PC-9 (cell line): ENCODE results near the gene IGF2BP1. TPM values are rescaled to one million over a fixed set of nuclear protein-coding genes. Genes with fewer than 3 reads are reported as not detected.

Source experiments
- BruUV-seq: library from RNA; stranded (reverse); fragments of 400-500 nt; replicated peaks from 2 replicates; lab custom pipeline; 2021; lab: Mats Ljungman, UMichigan
- CTCF ChIA-PET: fragments of 300-600 bp; sonication (Branson Sonifier 250); formaldehyde crosslinking; loops from one replicate; lab custom pipeline; 2022; ENCODE audit warnings: antibody characterized with exemption; lab: Charles Lee
- POLR2A ChIA-PET: fragments of 300-600 bp; sonication (Branson Sonifier 250); formaldehyde crosslinking; loops from one replicate; lab custom pipeline; 2022; ENCODE audit warnings: antibody characterized with exemption; ENCODE audit not compliant: unreplicated experiment; lab: Charles Lee
- DNase-seq, 2 experiments: peaks; one replicate each; pipeline versions ENCODE4 v3.0.0 to v3.0.0-alpha.2; 2015 to 2022; ENCODE audit warnings: mixed read lengths in 1 of 2
- H2AFZ ChIP-seq: fragments of 200-600 bp; sonication (generic); 2 replicates; pipeline ENCODE4 v1.8.1; 2017; ENCODE audit warnings: antibody characterized with exemption
- H3F3A ChIP-seq: fragments of 200-600 bp; sonication (generic); 2 replicates; pipeline ENCODE4 v1.8.1; 2017; ENCODE audit warnings: antibody characterized with exemption, mild to moderate bottlenecking, low read depth; ENCODE audit not compliant: insufficient read depth
- H3K27ac ChIP-seq: fragments of 200-600 bp; sonication (generic); 2 replicates; pipeline ENCODE4 v1.6.1; 2016; ENCODE audit warnings: mixed run types
- H3K27me3 ChIP-seq: fragments of 200-600 bp; sonication (generic); 2 replicates; pipeline ENCODE4 v1.6.1; 2016; ENCODE audit warnings: low read depth, mixed run types; ENCODE audit not compliant: insufficient read depth
- H3K36me3 ChIP-seq: fragments of 200-600 bp; sonication (generic); 2 replicates; pipeline ENCODE4 v1.6.1; 2016; ENCODE audit warnings: low read depth, mixed run types
- H3K4me1 ChIP-seq: fragments of 200-600 bp; sonication (generic); replicated peaks from 2 replicates; pipeline ENCODE4 v1.6.1; 2016; ENCODE audit warnings: mixed run types; ENCODE audit not compliant: insufficient read depth
- H3K4me2 ChIP-seq: fragments of 200-600 bp; sonication (generic); 2 replicates; pipeline ENCODE4 v1.6.1; 2017; ENCODE audit warnings: mixed run types
- H3K4me3 ChIP-seq: fragments of 200-600 bp; sonication (generic); 2 replicates; pipeline ENCODE4 v1.6.1; 2016; ENCODE audit warnings: mixed run types
- H3K79me2 ChIP-seq: fragments of 200-600 bp; sonication (generic); 2 replicates; pipeline ENCODE4 v1.6.1; 2017; ENCODE audit warnings: low read depth, mixed run types
- H3K9me2 ChIP-seq: fragments of 200-600 bp; sonication (generic); 2 replicates; pipeline ENCODE4 v1.8.1; 2017; ENCODE audit warnings: mild to moderate bottlenecking; ENCODE audit not compliant: insufficient read depth
- H3K9me3 ChIP-seq: fragments of 200-600 bp; sonication (generic); 2 replicates; pipeline ENCODE4 v1.8.1; 2016; ENCODE audit warnings: low read depth; ENCODE audit not compliant: insufficient read depth
- H4K20me1 ChIP-seq: fragments of 200-600 bp; sonication (generic); 2 replicates; pipeline ENCODE4 v1.8.1; 2017; ENCODE audit not compliant: insufficient read depth
- CTCF ChIP-seq: fragments of 200-600 bp; sonication (generic); conservative IDR thresholded peaks from 2 replicates; pipeline ENCODE4 v1.6.1; 2017; ENCODE audit warnings: mixed run types, antibody characterized with exemption, mild to moderate bottlenecking, moderate library complexity
- EZH2 ChIP-seq: fragments of 200-600 bp; sonication (generic); IDR thresholded peaks from 2 replicates; pipeline ENCODE4 v1.8.0; 2017; ENCODE audit warnings: antibody characterized with exemption, low read depth
- intact Hi-C: fragments of 100-400 bp; cut with micrococcal nuclease; formaldehyde crosslinking; loops from one replicate; pipeline ENCODE4 v1.10.0; 2022; ENCODE audit not compliant: unreplicated experiment
- total RNA-seq: library from RNA; stranded (reverse); gene quantifications from 2 replicates; pipeline ENCODE4 v1.2.3, GENCODE V29; 2021

Gene IGF2BP1
- total RNA-seq, 1 experiment from 2014 or later, result 57.4 TPM

DNA sequence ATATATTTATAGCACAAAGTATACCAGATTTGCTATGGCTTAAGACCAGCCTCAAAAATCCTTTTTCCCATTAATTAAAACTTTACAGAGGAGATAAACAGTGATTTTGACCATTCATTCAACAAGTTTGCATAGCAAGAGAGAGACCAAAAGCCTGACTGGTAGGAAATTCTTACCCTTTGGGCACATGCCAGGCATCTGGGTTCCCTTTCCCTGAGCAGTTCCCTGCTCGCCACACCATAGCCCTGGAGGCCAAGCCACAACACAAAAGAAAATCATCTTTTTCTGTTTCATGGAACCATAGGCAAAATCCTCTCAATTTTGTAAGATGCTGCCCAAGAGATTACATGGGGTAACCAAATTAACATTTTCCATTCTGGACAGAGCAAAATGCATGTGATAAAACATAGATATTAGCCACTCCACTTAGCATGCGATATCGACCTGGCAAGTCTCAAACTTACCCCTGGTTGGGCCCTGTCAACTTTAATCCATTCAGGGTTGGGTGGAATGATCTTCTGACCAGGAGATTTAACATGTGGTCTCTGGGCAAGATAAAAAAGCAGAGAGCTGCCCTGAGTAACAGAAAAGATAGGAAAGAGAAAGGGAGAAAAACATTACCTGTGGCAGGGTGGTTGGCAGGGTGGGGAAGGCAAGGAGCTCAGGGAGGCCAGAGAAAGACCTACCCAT, 77.8 kb downstream of the IGF2BP1 start:
- Histone ChIP-seq H3K79me2 (no peaks in the 10 kb centered on the region), H3K4me1 (peaks cover 20% of the 10 kb centered on the region), H3K4me2 (no peak overlapping the region), H2AFZ (no peak overlapping the region), H3F3A (peaks cover 16% of the 10 kb centered on the region), H3K9me3 (no peaks in the 10 kb centered on the region), H3K36me3 (no peaks in the 10 kb centered on the region), H3K27ac (no peak overlapping the region), H3K27me3 (no peaks in the 10 kb centered on the region), H3K4me3 (no peak overlapping the region), H3K9me2 (no peaks in the 10 kb centered on the region), H4K20me1 (no peaks in the 10 kb centered on the region)
- no TSS peak for BruUV-seq
- ChIA-PET POLR2A (interaction anchor here (0.6 kb wide), 1 partner anchor 9 kb away, joined by 11 read pairs; no protein-coding TSS in a partner anchor), CTCF (no interaction called here)
- DNase-seq, result no peak
- intact Hi-C loops, result no loop called here
- TF ChIP-seq EZH2, result no peak
- TF ChIP-seq CTCF, result no peak

DNA sequence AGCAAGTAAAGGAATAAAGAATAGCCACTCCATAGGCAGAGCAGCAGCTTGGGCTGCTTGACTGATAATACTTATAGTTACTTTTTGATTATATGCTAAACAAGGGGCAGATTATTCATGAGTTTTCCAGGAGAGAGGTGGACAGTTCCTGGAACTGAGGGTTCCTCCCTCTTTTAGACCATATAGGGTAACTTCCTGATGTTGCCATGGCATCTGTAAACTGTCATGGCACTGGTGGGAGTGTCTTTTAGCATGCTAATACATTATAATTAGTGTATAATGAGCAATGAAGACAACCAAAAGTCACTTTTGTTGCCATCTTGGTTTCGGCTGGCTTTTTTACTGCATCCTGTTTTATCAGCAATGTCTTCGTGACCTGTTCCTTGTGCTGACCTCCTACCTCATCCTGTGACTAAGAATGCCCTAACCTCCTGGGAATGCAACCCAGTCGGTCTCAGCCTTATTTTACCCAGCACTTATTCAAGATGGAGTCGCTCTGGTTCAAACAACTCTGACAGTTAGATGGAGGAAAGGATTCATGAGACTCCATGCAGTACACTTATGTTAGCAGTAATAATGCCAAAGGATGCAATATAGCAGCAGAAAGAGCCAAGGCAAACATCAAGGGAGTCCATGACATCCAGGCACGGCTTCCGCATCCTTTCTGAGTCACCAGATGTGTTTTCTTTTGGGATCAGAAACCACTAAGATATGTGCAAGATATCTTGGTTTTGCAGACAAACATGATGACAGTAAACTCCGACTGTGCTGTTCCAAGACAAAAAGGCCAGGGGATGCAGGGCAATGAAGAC, 79.6 kb downstream of the IGF2BP1 start:
- TF ChIP-seq EZH2 (no peak), CTCF (no peak)
- ChIA-PET CTCF (no interaction called here), POLR2A (no interaction called here)
- peak overlapping the region; percentile 55 for H3K27ac ChIP-seq
- intact Hi-C loops, result no loop called here
- H4K20me1 ChIP-seq, result no peaks in the 10 kb centered on the region
- H3K9me2 ChIP-seq, result no peaks in the 10 kb centered on the region
- no peaks in the 10 kb centered on the region for H3K27me3 ChIP-seq
- H3K9me3 ChIP-seq, result no peaks in the 10 kb centered on the region
- H3K4me3 ChIP-seq, result no peak overlapping the region
- peak; percentile 30 to 86 for DNase-seq
- peak overlapping the region; percentile 55; the same call in 1 of the 2 replicates for H2AFZ ChIP-seq
- H3K4me2 ChIP-seq, result peak overlapping the region; percentile 58
- peaks cover 20% of the 10 kb centered on the region for H3K4me1 ChIP-seq
- H3K79me2 ChIP-seq, result no peaks in the 10 kb centered on the region
- no peaks in the 10 kb centered on the region for H3K36me3 ChIP-seq
- no TSS peak for BruUV-seq
- peaks cover 16% of the 10 kb centered on the region for H3F3A ChIP-seq

- no peaks in the 10 kb centered on the region for H3K9me2 ChIP-seq
- H3K27ac ChIP-seq, result no peak overlapping the region
- no TSS peak for BruUV-seq
- DNase-seq, result no peak
- no peaks in the 10 kb centered on the region for H4K20me1 ChIP-seq
- H3K36me3 ChIP-seq, result no peaks in the 10 kb centered on the region
- peaks cover 16% of the 10 kb centered on the region for H3F3A ChIP-seq
- no peaks in the 10 kb centered on the region for H3K27me3 ChIP-seq
- H3K79me2 ChIP-seq, result no peaks in the 10 kb centered on the region
- intact Hi-C loops, result no loop called here
- no peak for TF ChIP-seq EZH2
- TF ChIP-seq CTCF, result no peak
- H3K4me3 ChIP-seq, result no peak overlapping the region
- peaks cover 20% of the 10 kb centered on the region for H3K4me1 ChIP-seq
- no peak overlapping the region for H2AFZ ChIP-seq
- H3K4me2 ChIP-seq, result no peak overlapping the region
- ChIA-PET POLR2A (no interaction called here), CTCF (no interaction called here)
- H3K9me3 ChIP-seq, result no peaks in the 10 kb centered on the region
Observed at GRCh38 chr17:49078248-49078647, 81.1 kb downstream of the IGF2BP1 start.
